AG10803 (cell line): Measurements from ENCODE around the gene NOL12.

Experiments
- DNase-seq: peaks from one replicate; pipeline ENCODE4 v3.0.0; 2010; ENCODE audit warnings: low read depth
- H3K4me3 ChIP-seq: 2 replicates; pipeline ENCODE4 v1.5.1; 2011; ENCODE audit warnings: mild to moderate bottlenecking, low read length, control low read depth
- CTCF ChIP-seq: conservative IDR thresholded peaks from 2 replicates; pipeline ENCODE4 v1.5.1; 2011; ENCODE audit warnings: mild to moderate bottlenecking, low read length, control low read depth, inconsistent platforms

The NOL12 gene

GRCh38 chr22:37696657-37697537 lies 10.8 kb downstream of the NOL12 start, which contains the start of gene TRIOBP:
Gene TRIOBP (plus strand): TSS chr22:37697048. CDS start chr22:37701366, 4,318 bp downstream.
- peak; percentile 47 for TF ChIP-seq CTCF
- peak within 1 kb of the TSS; percentile 42 for H3K4me3 ChIP-seq
- DNase-seq = peak; percentile 93

DNA sequence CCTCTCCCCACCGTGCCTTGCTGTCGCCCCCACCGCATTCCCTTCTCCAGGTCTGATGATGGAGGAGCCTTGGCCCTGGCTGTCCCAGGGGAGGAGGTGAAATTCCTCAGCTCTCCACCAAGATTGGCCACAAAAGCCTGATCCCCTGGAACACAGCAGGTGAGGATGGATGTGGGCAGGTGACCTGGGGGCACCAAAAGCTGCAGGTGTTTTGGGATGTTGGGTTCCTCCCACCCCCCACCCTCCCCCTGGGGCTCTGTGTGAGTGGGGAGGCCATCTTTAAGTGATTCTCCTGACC lies 11.3 kb downstream of the NOL12 start:
- TF ChIP-seq CTCF = no peak
- DNase-seq = no peak
- H3K4me3 ChIP-seq = no peak overlapping the region

DNA sequence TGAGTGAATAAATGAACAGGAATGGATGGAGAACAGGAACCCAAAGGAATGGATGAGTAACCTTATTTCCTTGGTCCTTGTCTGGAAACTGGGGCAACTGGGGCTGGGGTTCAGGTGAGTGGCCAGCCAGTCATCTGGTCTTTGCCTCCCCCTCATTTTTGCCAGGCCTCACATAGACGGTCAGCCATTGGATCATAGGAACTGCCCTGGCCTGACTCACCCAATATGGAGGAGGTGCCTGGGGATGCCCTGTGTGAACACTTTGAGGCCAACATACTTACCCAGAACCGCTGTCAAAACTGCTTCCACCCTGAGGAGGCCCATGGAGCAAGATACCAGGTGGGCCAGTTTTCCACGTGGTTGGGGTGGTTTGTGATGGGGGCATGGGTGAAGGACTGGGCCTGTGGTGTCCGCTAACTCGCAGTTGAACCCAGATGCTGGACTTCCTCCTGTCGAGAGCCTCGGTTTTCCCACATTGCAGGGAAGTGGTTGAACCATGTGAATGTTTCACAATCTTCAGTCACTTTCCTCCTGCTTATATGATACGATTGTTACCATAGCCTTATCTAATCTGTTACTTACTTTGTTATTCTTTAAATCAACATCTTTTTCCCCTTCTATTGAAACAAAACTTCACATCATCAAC lies 15.1 kb downstream of the NOL12 start:
- no peak for DNase-seq
- no peak for TF ChIP-seq CTCF
- H3K4me3 ChIP-seq = no peak overlapping the region

- TF ChIP-seq CTCF = no peak
- no peak for DNase-seq
- H3K4me3 ChIP-seq = no peak overlapping the region
Observed at GRCh38 chr22:37703906-37704305, 17.8 kb downstream of the NOL12 start.

- no peak for TF ChIP-seq CTCF
- no peak overlapping the region for H3K4me3 ChIP-seq
- no peak for DNase-seq
Observed at GRCh38 chr22:37704645-37705044, 18.5 kb downstream of the NOL12 start.

DNA sequence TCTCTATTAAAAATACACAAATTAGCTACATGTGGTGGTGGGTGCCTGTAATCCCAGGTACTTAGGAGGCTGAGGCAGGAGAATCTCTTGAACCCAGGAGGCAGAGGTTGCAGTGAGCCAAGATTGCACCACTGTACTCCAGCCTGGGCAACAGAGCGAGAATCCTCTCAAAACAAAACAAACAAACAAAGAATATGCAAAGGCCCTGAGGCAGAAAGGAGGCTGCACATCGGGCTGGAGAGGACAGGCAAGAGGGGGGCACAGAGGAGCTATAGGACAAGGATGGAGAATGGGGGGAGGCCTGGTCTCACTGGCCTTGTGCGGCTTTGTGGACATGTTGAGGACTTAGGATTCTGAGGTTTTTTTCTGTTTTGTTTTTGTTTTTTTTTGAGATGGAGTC lies 19.1 kb downstream of the NOL12 start:
- H3K4me3 ChIP-seq = no peak overlapping the region
- TF ChIP-seq CTCF = no peak
- DNase-seq = no peak
